SHP77 treated with DMSO at 0.1 percent for 48 hours (cell line): ENCODE results near the gene CHST13.
A peak's percentile ranks its signal among the peaks of the same experiment; 100 is the strongest.

Experiments used
- DNase-seq: peaks from one replicate; lab custom pipeline; 2025; lab: John Stamatoyannopoulos, UW

The CHST13 gene

GRCh38 chr3:126487151-126487771, 36.7 kb upstream of the CHST13 start:
- DNase-seq, result peak; percentile 26

- no peak for DNase-seq
These were observed 35.8 kb upstream of the CHST13 start for GRCh38 chr3:126488185-126488584.

- DNase-seq, result no peak
These were observed 34.9 kb upstream of the CHST13 start for GRCh38 chr3:126488886-126489569.

- no peak for DNase-seq
These were observed 33.3 kb upstream of the CHST13 start for GRCh38 chr3:126490619-126491018.

GRCh38 chr3:126491221-126492013, 32.5 kb upstream of the CHST13 start:
- no peak for DNase-seq

GRCh38 chr3:126493051-126493450, 30.9 kb upstream of the CHST13 start:
- DNase-seq, result no peak

- no peak for DNase-seq
These were observed 30.2 kb upstream of the CHST13 start for GRCh38 chr3:126493739-126494138.

GRCh38 chr3:126494204-126494969, 29.6 kb upstream of the CHST13 start:
- DNase-seq, result no peak

- DNase-seq, result no peak
These were observed 29.1 kb upstream of the CHST13 start for GRCh38 chr3:126494970-126495230.

GRCh38 chr3:126495786-126496185, 28.2 kb upstream of the CHST13 start:
- DNase-seq, result no peak

- no peak for DNase-seq
These were observed 26.8 kb upstream of the CHST13 start for GRCh38 chr3:126496894-126497850.

- DNase-seq, result no peak
These were observed 26.0 kb upstream of the CHST13 start for GRCh38 chr3:126497956-126498355.

- DNase-seq, result no peak
These were observed 25.5 kb upstream of the CHST13 start for GRCh38 chr3:126498461-126498860.

GRCh38 chr3:126498929-126499328, 25.0 kb upstream of the CHST13 start:
- no peak for DNase-seq

GRCh38 chr3:126499401-126499800, 24.6 kb upstream of the CHST13 start:
- no peak for DNase-seq

- DNase-seq, result no peak
These were observed 23.9 kb upstream of the CHST13 start for GRCh38 chr3:126500016-126500415.

- no peak for DNase-seq
These were observed 22.9 kb upstream of the CHST13 start for GRCh38 chr3:126501054-126501453.

GRCh38 chr3:126501736-126502135, 22.2 kb upstream of the CHST13 start:
- DNase-seq, result no peak

GRCh38 chr3:126502656-126503055, 21.3 kb upstream of the CHST13 start:
- DNase-seq, result no peak

GRCh38 chr3:126503701-126504100, 20.3 kb upstream of the CHST13 start:
- DNase-seq, result no peak

- no peak for DNase-seq
These were observed 16.1 kb upstream of the CHST13 start for GRCh38 chr3:126507886-126508285.
